ELF-1 (cell line): ENCODE data around the gene NFATC2.
"Not testable (repeated sequence)": the region's sequence is repeated elsewhere in the genome, so short reads cannot be mapped to it uniquely, and the experiment has no call there.

Experiments used
- DNase-seq: peaks from one replicate; pipeline ENCODE4 v3.0.0-alpha.2; 2016; ENCODE audit warnings: low read depth, low spot score

NFATC2 gene

GRCh38 chr20:51540580-51540979 lies 1.9 kb downstream of the NFATC2 start:
- no peak for DNase-seq

GRCh38 chr20:51540074-51540473 lies 2.4 kb downstream of the NFATC2 start:
- not testable (repeated sequence) for DNase-seq

DNA sequence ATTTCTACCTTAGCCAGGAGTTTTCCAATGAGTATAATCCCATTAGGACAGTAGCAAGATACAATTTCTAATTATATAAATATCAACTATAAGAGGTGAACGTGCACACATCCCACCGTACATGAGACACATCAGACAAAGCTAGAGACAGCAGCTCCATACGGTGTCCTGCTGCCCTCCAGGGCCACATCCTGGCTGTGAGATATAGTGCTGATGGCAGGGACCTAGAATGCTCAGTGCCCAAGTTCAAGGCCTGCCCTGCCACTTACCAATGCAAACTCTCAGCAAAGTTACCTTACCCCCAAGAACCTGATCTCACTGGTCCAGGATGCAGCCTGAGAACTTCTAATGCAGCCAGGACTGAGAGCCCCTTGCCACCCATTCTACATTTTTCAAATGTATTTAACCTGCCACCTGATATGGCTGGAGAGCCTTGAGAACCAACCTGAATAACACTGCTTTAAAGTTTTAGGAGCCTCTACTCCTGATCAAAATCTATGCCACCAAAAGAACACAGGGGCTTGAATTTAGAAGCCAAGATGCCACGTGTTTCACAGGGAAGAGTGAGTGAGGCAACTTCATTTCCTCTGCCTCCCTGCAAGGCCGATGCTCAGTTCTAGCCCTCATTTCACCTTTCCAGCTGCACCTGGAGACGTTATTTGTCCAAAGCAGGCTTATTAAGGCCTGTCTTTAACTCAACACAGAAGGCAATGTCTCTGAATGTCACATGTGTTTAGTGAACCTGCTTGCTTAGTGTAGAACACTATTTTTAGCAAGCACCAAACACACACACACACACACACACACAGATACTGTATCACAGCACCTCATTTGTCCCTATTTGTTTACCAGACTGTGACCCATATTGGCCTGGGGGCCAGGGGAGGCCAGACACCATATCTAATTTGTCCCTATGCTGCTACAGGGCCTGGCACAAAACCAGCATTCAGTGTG lies 6.1 kb downstream of the NFATC2 start:
- no peak for DNase-seq

GRCh38 chr20:51535674-51536073 lies 6.8 kb downstream of the NFATC2 start:
- no peak for DNase-seq

DNA sequence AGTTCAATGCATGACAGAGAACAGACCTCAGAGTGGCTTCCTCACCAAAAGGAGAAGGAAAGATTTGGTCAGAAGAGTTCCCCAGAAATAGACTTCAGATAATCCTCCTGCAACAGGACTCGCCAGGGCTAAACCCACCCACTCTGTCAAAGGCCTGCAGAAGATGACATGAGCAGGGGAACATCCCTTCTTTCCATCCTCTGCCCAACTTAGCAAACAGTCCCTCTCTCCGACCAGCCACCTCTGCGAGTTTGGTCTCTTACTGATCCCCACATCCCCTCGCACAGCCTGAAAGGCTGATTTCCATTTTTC lies 7.5 kb downstream of the NFATC2 start:
- no peak for DNase-seq

DNA sequence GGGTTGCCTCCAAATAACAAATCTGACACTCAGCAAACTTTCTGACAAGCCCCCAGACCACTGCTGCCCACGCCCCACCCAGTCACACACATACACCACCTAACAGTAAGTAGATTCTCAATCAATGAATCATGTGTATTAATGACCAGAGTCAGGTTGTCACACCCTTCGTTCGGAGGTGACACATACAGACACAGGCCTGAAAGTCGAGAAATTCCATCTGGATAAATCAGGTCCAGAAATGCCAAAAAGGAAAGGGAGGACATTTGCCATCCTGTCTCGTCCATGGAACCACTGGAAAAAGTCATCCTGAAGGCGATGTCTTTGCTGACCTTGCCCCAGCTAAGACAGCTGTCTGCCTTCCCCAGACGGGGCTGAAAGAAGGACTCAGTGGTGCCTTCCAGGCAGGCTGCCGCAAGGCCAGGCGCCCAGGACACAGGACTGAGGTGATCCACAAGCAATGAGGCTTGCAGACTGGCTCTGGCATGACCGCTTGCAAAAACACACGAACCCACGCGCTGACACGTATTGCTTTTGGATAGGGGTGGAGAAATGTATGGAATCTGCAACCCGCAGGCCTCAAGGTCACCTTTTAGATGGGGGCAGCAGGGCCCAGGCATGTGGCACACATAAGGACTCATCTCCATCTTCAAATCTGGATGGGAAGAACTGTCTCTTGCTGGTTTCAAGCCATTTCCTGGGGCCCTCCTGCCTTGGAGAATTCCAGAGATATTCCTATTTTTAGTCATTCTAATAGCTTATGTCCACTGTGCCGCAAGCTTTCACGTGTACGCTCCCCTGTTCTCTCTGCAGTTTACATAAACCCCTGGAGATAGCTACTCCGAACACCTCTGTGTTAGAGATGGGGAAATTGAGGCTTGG lies 9.0 kb downstream of the NFATC2 start:
- no peak for DNase-seq

DNA sequence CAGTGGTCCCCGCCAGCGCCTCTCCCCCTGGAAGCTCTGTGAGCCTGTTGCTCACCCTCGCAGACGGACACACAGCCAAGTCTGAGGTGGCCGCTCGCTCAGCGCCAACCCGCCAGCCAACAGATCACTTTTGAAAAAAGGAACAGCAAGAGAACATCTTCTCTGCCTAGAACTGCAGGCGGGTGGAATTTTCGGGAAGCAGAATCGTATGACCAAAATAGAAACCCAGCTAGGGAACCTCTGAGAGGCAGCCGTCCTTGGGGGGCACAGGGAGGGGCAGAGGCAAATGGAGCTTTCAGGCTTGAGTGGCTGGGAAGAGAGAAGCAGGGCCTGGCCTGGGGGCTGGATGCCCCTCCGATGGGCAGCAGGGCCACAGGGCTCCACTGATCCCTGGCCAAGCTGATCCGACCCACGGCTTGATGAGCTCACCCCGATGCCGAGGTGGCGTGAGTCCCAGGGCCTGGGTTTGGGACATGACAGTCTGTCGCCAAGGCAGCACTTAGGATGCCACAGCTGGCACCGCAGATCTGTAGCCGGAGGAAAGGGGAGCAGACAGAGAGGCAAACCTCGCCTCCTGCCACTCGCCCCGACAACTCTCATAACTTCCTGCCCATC lies 9.8 kb downstream of the NFATC2 start:
- no peak for DNase-seq

DNA sequence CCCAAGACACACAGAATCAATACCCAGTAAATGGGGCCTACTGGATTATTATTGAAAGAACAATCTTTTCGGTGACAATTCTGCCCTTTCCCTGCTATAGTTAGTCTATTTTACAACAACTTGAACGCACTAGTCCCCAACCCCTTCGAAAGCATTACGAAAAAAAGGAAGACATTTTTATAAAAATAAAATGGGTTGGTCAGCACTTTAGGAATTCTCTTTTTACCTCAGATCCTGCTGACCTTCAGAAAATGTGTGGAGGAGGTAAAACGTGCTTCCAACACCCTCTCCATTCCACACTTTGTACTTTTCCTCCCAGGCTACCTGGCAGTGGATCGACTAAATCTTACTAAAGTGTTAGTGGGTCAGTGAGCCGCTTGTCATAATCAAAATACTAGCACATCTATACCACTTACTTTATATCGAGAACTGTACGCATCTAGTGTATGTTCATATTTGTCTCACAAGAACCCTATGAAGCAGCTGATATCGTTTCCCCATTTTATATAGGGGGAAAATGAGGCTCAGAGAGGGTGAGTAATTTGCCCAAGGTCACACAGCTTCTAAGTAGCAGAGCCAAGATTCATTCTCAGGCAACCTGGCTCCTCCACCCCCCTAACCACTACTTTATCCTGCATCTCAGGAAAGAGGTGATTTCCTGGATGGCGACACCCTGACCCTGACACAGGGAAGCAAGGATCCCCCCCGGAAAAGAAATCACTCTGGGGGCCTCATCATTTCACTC lies 10.6 kb downstream of the NFATC2 start:
- DNase-seq: no peak

DNA sequence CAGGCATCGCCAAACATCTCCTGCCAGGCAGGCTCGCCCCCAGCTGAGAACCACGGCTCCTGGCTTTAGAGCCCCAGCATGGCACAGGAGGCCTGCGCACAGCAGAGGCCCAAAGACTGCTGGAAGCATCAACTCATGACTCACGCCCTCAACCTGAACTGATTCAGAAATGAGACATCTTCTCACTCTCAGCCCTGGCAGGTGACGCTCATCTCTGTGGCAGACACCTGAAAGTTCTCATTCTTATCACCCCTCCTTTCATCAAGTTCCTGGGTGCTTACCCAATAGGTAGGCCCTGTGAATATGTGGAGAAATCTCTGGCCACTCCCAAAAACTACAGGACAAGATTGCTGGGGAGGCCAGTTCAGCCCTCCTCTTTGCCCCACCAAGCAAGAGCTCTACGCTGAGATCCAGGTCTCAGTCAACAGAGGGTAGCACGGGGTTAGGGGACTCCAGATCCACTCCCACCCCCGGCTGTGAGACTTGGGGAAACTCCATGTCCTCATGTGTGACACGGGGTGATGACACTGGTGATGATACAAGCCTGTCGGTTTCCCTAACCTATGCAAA lies 11.3 kb downstream of the NFATC2 start:
- no peak for DNase-seq

- DNase-seq: no peak
These were observed 12.8 kb downstream of the NFATC2 start for GRCh38 chr20:51529758-51530157.

DNA sequence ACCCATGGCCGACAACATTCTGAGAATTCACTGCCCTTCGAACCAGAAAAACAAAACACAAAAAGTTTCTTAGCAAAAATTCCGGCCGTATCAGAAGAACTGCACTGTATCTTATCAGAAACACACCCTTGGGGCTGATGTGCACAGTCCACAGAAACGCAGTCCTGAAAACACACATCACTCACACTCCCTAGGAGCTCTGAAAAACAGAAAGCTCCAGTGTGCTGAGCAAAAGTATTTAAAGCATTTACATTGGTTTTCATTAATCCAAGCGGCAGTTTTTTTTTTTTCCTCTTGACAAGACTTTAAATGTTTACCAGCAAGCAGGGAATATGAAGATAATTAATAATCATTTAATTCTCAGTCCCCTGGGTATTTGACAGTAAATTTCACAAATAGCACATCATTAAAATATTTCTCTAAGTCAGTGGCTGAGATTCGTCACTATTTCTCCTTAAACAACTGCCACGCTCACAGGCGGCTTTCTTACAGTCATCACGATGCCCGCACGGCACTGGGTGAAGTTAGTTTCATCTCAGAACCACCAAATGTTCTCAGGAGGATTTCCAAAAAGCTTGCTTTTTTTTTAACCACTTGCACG lies 13.3 kb downstream of the NFATC2 start:
- no peak for DNase-seq

DNA sequence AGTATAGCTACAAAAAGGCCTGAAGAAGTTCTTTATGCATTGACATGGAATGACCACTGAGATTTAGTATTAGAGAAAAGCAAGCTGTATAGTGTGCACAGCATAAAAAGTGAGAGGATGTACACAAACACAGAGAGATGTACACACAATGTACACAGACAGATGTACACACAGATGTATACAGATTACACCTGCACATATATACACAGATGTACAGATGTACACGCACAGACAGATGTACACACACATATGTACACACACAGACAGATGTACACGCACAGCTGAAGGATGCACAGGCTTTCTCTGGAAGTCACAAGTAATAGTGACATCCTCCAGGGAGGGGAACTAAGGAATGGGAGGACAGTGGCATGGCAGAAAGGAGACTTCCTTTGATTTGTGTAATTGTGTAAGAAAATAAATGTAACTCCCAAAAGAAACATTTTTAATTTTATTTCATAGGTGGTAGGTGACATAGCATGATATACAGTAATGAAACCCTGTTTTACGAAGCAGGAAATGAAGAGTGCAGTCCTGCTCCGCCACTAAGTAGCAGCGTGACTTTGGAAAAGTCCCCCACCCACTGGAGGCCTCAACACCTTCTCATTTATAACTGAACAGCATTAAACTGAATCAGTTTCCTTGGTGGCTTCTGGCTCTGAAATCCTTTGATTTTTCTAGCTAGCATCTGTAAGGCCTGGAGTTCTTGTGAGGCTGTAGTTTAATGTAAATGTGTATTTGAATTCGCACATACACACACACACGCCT lies 14.1 kb downstream of the NFATC2 start:
- no peak for DNase-seq

- no peak for DNase-seq
These were observed 15.8 kb downstream of the NFATC2 start for GRCh38 chr20:51526754-51527153.

- no peak for DNase-seq
These were observed 16.4 kb downstream of the NFATC2 start for GRCh38 chr20:51526106-51526470.

DNA sequence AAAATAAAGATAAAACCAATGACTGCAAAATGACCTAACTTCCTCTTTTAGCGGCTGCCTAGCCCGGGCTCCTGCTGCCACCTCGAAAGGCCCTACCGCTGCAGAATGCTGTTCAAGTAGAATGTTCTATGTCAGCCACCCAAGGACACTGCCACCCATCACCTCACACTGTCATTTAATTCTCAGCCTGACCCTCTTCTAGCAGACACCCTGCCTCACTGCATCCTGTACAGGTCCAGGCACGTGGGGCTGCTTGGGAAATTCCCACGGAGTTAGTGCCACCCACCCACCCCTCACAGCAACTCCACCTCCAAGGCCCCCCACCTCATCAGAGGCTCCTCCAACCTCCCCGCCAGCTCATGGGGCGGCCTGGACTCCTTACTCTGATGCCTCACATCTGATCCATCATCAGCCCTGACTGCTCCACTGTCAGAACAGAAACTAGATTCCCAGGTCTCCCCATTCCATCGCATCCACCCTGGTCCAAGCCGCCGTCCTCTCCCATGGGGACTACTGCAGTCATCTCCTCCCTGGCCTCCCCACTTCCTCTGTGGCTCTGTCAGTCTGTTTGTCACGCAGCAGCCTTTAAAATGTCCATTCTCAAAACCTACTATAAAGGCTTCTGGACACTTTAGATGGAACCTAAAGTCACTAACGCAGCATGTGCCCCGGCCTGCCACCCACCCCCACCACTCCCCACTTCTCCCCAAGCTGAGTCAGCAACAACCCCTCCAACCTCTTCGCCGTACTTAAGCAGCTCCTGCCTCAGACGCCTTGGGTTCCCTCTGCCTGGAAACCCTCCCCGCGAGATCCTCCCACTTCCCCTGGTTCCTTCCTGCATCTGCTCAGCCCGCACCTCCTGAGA lies 17.0 kb downstream of the NFATC2 start:
- no peak for DNase-seq

DNA sequence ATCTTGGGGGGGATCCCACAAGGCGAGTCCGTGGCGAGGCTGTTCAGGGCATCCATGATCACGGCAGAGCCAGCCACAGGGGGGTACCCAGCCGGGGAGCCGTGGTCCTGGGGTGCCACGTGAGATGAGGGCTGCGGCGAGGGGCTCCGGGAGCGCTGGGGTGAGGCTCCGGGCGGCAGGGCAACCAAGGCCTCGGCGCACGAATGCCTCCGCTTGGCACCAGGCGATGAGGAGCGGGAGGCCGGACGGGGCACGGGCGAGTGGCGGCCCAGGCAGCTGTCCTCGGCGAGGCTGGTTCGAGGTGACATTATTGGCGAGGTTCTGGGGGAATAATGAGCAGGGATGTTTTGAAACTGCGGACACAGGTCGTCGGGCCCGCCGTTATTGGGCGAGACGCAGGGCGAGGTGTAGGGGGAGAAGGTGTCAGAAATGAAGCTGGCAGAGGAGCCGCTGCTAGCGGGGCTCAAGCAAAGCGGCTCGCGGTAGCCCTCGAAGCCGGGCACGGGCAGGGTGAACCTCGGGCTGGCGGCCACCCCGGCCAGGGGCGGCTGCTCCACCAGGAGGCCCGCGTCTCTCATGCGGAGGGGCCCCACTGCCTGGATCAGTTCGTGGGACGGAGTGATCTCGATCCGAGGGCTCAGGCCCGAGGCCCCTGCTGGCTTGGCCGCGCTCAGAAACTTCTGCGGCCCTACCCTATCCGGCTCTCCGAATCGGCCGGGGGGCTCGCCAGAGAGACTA lies 19.1 kb downstream of the NFATC2 start:
- no peak for DNase-seq

DNA sequence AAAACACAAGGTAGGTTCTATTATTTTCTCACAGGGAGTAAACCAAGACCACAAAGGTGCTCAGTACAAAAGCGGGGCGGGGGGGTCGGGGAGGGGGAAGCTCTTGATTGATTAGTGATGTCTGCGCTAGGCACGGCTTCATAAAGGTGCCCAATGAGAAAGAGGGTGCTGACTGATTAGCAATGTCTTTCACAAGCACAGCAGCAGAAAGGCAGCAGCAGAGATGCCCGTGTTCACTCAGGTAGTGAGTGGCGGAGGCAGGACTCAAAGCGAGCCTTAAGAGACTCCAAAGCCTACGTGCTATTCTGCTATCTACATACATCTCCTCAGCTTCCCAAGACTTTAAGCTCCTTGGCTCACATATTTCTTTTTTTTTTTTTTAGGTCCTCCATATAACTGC lies 20.3 kb downstream of the NFATC2 start:
- no peak for DNase-seq

- no peak for DNase-seq
These were observed 24.7 kb downstream of the NFATC2 start for GRCh38 chr20:51517839-51518238.
